ENCODE results near the gene MAPK11.

Gene MAPK11

DNA sequence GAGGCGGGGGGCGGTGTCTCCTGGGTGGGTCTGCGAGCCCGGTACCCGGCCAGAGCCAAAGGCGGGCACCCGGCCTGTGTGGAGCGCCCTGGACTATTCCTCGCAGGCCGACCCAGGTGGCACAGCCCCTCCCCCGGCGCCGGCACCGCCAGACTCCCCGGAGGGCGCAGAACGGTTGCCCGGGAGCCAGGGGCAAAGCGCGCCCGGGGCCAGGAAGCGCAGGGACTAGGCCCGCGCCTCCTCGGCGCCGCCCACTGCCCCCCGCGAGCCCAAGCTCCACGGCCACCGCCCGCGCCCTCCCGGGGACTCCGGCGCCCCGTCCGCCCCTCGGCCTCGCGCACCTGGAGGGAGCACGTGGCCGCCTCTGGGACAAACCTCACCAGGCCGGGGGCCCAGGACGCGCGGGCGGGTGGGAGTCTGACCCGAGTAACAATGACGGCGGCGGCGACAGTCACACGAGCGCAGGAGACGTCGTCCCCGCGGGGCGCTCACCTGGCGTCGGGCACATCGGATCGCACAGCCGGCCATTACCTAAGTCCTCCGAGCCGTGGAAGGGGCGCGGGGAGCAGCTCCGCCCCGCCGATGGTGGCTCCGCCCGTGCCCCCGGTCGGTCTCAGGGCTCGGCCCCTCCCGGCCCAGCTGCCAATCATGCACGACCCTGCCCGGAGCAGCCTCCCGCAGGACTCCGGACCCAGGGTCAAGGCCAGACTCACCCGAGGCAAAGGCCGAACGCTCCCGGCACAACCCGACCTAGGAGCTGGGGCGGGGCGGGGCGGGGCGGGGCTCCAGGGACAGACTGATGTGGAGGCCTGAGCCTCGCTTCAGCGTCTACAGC is 29.8 kb upstream of the MAPK11 start:
- peaks cover 33% of the 10 kb centered on the region; the same call in 1 of the 2 replicates for H3K79me2 ChIP-seq (ENCODE audit: insufficient read depth, low read length)
- TF ChIP-seq, protein P1, sequence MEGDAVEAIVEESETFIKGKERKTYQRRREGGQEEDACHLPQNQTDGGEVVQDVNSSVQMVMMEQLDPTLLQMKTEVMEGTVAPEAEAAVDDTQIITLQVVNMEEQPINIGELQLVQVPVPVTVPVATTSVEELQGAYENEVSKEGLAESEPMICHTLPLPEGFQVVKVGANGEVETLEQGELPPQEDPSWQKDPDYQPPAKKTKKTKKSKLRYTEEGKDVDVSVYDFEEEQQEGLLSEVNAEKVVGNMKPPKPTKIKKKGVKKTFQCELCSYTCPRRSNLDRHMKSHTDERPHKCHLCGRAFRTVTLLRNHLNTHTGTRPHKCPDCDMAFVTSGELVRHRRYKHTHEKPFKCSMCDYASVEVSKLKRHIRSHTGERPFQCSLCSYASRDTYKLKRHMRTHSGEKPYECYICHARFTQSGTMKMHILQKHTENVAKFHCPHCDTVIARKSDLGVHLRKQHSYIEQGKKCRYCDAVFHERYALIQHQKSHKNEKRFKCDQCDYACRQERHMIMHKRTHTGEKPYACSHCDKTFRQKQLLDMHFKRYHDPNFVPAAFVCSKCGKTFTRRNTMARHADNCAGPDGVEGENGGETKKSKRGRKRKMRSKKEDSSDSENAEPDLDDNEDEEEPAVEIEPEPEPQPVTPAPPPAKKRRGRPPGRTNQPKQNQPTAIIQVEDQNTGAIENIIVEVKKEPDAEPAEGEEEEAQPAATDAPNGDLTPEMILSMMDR (conservative IDR thresholded peaks at IDR 0.05; ENCODE audit: low read length): no peak
- TF ChIP-seq EZH2phosphoT487 (IDR thresholded peaks at IDR 0.05; ENCODE audit: borderline replicate concordance): no peak
- H2AFZ ChIP-seq (ENCODE audit: low read length): no peak overlapping the region
- H3K9ac ChIP-seq (ENCODE audit: low read depth, low read length, poor library complexity, severe bottlenecking): no peak overlapping the region
- H3K4me3 ChIP-seq (ENCODE audit: low read length, poor library complexity, severe bottlenecking): no peak overlapping the region
- H3K27me3 ChIP-seq (ENCODE audit: insufficient read depth, low read length, poor library complexity, severe bottlenecking): no peaks in the 10 kb centered on the region
- no peaks in the 10 kb centered on the region for H3K9me2 ChIP-seq (replicated peaks; ENCODE audit: low read depth, low read length)
- peaks cover 3% of the 10 kb centered on the region for H4K20me1 ChIP-seq (ENCODE audit: insufficient read depth, low read length, poor library complexity, severe bottlenecking)
- H3K4me1 ChIP-seq (ENCODE audit: insufficient read depth, low read length, poor library complexity, severe bottlenecking): peaks cover 37% of the 10 kb centered on the region
- no peak overlapping the region for H3K4me2 ChIP-seq (ENCODE audit: low read depth, low read length, poor library complexity, severe bottlenecking)
- no peaks in the 10 kb centered on the region for H3K9me3 ChIP-seq (ENCODE audit: insufficient read depth, low read depth, low read length)
- H3K36me3 ChIP-seq (ENCODE audit: insufficient read depth, low read length): no peaks in the 10 kb centered on the region
- H3F3A ChIP-seq (ENCODE audit: low read depth): no peaks in the 10 kb centered on the region

DNA sequence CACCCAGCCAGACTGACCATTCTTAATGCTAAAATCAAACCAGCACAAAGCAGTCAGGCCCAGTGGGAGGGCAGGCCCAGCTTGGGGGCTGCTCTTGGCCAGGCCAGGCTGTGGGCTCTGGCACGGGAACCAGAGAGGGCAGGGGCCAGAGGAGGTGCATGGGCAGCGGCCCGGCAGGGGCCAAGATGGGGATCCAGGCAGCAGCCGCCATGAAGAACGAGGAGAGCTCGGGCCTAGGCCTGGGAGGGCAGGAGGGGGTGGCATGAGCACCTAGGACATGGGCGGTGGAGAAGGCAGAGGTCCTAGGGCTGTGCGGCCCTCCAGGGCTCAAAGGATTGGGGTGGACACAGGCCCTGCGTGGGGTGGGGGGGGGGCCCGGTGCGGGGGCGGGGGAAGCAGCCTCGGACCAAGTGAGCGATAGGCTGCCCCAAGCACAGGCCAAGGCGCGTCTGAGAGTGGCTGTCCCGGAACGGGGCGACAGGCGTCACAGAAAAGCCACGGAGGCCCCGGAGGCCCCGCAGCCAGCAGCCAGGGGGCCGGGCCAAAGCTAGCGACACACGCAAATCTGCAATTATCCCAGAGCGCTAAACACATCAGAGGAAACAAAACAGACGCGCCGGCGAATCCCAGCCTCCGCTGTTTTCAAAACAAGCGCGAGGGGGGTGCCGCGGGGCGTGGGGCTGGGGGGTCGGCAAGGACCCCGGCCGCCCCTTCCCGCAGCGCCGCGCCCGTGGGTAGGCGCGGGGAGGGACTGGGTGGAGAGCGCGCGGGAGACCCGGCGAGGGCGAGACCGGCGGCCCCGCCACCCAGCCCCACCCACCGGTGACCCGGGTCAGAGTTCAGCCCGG is 29.0 kb upstream of the MAPK11 start:
- Histone ChIP-seq H3K9ac (ENCODE audit: low read depth, low read length, poor library complexity, severe bottlenecking) (no peak overlapping the region), H3K79me2 (ENCODE audit: insufficient read depth, low read length) (peaks cover 27% of the 10 kb centered on the region; the same call in 1 of the 2 replicates)

DNA sequence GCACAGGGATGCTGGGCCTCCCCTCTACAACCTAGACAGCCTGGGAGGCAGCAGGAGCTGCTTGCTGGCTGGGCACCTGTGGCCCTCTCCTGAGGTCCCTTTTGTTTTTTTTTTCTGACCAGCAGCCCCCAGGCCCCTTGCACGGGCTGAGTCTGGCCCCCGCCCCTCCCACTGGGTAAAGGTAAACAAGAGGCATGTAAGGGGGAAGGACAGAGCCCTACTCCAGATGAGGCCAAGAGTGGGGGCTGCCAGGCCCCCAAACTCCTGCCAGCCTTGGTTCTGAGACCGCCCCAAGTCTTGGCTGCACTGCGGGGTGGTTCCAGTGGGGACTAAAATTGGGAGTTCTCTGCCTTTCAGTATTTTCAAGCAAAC is 28.1 kb upstream of the MAPK11 start:
- no peaks in the 10 kb centered on the region for H3F3A ChIP-seq (ENCODE audit: low read depth)
- peaks cover 19% of the 10 kb centered on the region; the same call in 1 of the 2 replicates for H3K79me2 ChIP-seq (ENCODE audit: insufficient read depth, low read length)
- no peaks in the 10 kb centered on the region for H3K27me3 ChIP-seq (ENCODE audit: insufficient read depth, low read length, poor library complexity, severe bottlenecking)
- no peaks in the 10 kb centered on the region for H4K20me1 ChIP-seq (ENCODE audit: insufficient read depth, low read length, poor library complexity, severe bottlenecking)
- no peak overlapping the region for H2AFZ ChIP-seq (ENCODE audit: low read length)
- no peak overlapping the region for H3K9ac ChIP-seq (ENCODE audit: low read depth, low read length, poor library complexity, severe bottlenecking)
- H3K9me3 ChIP-seq (ENCODE audit: insufficient read depth, low read depth, low read length): no peaks in the 10 kb centered on the region
- H3K36me3 ChIP-seq (ENCODE audit: insufficient read depth, low read length): no peaks in the 10 kb centered on the region
- peaks cover 23% of the 10 kb centered on the region for H3K4me1 ChIP-seq (ENCODE audit: insufficient read depth, low read length, poor library complexity, severe bottlenecking)
- H3K4me3 ChIP-seq (ENCODE audit: low read length, poor library complexity, severe bottlenecking): no peak overlapping the region
- H3K9me2 ChIP-seq (replicated peaks; ENCODE audit: low read depth, low read length): no peaks in the 10 kb centered on the region
- H3K4me2 ChIP-seq (ENCODE audit: low read depth, low read length, poor library complexity, severe bottlenecking): no peak overlapping the region
- TF ChIP-seq EZH2phosphoT487 (IDR thresholded peaks at IDR 0.05; ENCODE audit: borderline replicate concordance): no peak
- TF ChIP-seq, protein P1 (conservative IDR thresholded peaks at IDR 0.05; ENCODE audit: low read length): no peak

More for the DNA sequence above, 29.0 kb upstream of the MAPK11 start:
- TF ChIP-seq, protein P1 (conservative IDR thresholded peaks at IDR 0.05; ENCODE audit: low read length): no peak
- TF ChIP-seq EZH2phosphoT487 (IDR thresholded peaks at IDR 0.05; ENCODE audit: borderline replicate concordance): no peak
- H2AFZ ChIP-seq (ENCODE audit: low read length): no peak overlapping the region
- H3K4me2 ChIP-seq (ENCODE audit: low read depth, low read length, poor library complexity, severe bottlenecking): no peak overlapping the region
- H3K9me3 ChIP-seq (ENCODE audit: insufficient read depth, low read depth, low read length): no peaks in the 10 kb centered on the region
- no peaks in the 10 kb centered on the region for H3K27me3 ChIP-seq (ENCODE audit: insufficient read depth, low read length, poor library complexity, severe bottlenecking)
- H3K36me3 ChIP-seq (ENCODE audit: insufficient read depth, low read length): no peaks in the 10 kb centered on the region
- H3F3A ChIP-seq (ENCODE audit: low read depth): no peaks in the 10 kb centered on the region
- no peak overlapping the region for H3K4me3 ChIP-seq (ENCODE audit: low read length, poor library complexity, severe bottlenecking)
- no peaks in the 10 kb centered on the region for H3K9me2 ChIP-seq (replicated peaks; ENCODE audit: low read depth, low read length)
- H4K20me1 ChIP-seq (ENCODE audit: insufficient read depth, low read length, poor library complexity, severe bottlenecking): peaks cover 3% of the 10 kb centered on the region
- peaks cover 29% of the 10 kb centered on the region for H3K4me1 ChIP-seq (ENCODE audit: insufficient read depth, low read length, poor library complexity, severe bottlenecking)
